Loucy (cell line): Measurements from ENCODE around the gene PIGR.

Experiments used
- EZH2phosphoT487 ChIP-seq: fragments of 200-600 bp; IDR thresholded peaks from 2 replicates; pipeline ENCODE4 v1.6.1; 2018; ENCODE audit warnings: antibody characterized with exemption, mild to moderate bottlenecking, moderate library complexity, borderline replicate concordance
- TF ChIP-seq, protein P1 (sequence below): fragments of 200-600 bp; sonication (generic); conservative IDR thresholded peaks from 2 replicates; pipeline ENCODE4 v1.5.1; 2014; ENCODE audit warnings: mild to moderate bottlenecking, antibody characterized with exemption, low read length

DNA sequence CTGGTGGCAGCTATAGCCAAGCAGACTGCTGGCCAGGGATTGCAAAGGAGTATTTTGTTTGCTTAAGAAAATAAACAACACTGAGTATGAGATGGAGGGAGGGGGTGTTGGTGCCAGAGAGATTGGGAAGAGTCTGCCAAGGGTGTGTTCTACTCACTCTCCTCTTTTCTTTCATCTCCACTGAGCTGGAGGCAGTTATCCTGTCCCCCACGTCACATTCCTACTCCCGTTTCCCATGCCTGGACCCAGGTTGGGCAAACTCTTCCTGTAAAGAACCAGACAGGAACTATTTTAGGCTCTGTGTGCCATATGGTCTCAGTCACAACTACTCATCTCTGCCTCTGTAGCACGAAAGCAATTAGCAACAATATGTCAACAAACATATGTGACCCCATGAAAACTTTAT is 50.4 kb downstream of the PIGR start:
- TF ChIP-seq, protein P1, sequence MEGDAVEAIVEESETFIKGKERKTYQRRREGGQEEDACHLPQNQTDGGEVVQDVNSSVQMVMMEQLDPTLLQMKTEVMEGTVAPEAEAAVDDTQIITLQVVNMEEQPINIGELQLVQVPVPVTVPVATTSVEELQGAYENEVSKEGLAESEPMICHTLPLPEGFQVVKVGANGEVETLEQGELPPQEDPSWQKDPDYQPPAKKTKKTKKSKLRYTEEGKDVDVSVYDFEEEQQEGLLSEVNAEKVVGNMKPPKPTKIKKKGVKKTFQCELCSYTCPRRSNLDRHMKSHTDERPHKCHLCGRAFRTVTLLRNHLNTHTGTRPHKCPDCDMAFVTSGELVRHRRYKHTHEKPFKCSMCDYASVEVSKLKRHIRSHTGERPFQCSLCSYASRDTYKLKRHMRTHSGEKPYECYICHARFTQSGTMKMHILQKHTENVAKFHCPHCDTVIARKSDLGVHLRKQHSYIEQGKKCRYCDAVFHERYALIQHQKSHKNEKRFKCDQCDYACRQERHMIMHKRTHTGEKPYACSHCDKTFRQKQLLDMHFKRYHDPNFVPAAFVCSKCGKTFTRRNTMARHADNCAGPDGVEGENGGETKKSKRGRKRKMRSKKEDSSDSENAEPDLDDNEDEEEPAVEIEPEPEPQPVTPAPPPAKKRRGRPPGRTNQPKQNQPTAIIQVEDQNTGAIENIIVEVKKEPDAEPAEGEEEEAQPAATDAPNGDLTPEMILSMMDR: no peak
- no peak for TF ChIP-seq EZH2phosphoT487
